Stimulated activated CD8-positive, alpha-beta memory T cell treated with anti-CD3 and anti-CD28 coated beads, Interleukin-12 subunit alpha, Interleukin-12 subunit beta, amount 100 ng/mL, for 24 hours (primary cell): ENCODE data around the gene HOXC12.

Experiments used
- DNase-seq: peaks from one replicate; pipeline ENCODE4 v3.0.0-alpha.2; 2020; ENCODE audit errors: extremely low read depth

Gene HOXC12

GRCh38 chr12:54007538-54008259, 53.0 kb downstream of the HOXC12 start:
- no peak for DNase-seq

- no peak for DNase-seq
Measured at GRCh38 chr12:54008260-54008552, 53.5 kb downstream of the HOXC12 start.
